Fibroblast of the aortic adventitia (primary cell): ENCODE measurements around the gene ATXN7L3. TPM values are rescaled to one million over a fixed set of nuclear protein-coding genes. Genes with fewer than 3 reads are reported as not detected.
"Not testable (repeated sequence)": the region's sequence is repeated elsewhere in the genome, so short reads cannot be mapped to it uniquely, and the experiment has no call there.

Experiments
- DNase-seq: peaks from one replicate; pipeline ENCODE4 v3.0.0-alpha.2; 2010; ENCODE audit warnings: low read depth
- H3K4me3 ChIP-seq: 2 replicates; pipeline ENCODE4 v1.5.1; 2011; ENCODE audit warnings: low read depth, mild to moderate bottlenecking, control low read depth, low read length, moderate library complexity
- CTCF ChIP-seq: IDR thresholded peaks from 2 replicates; pipeline ENCODE4 v1.5.1; 2011; ENCODE audit warnings: mild to moderate bottlenecking, low read length, control low read depth, inconsistent platforms; ENCODE audit not compliant: insufficient read depth
- small RNA-seq: library from RNA; depleted of rRNA; stranded (forward); fragments of <200 nt; gene quantifications from one replicate; pipeline ENCODE3, GENCODE V24; 2012
- total RNA-seq: library from RNA; depleted of rRNA; stranded (reverse); fragments of >200 nt; gene quantifications from 2 replicates; pipeline ENCODE4 v1.2.3, GENCODE V29; 2012; ENCODE audit warnings: low replicate concordance

ATXN7L3 gene
- total RNA-seq, 1 donor = 36.6 TPM

- DNase-seq = no peak
- no peak for TF ChIP-seq CTCF
- H3K4me3 ChIP-seq = no peak overlapping the region
These were observed 53.0 kb downstream of the ATXN7L3 start for GRCh38 chr17:44146375-44147346.

GRCh38 chr17:44144966-44145739 is 54.5 kb downstream of the ATXN7L3 start:
- no peak overlapping the region for H3K4me3 ChIP-seq
- no peak for TF ChIP-seq CTCF
- DNase-seq = peak; percentile 61

- not testable (repeated sequence) for DNase-seq, H3K4me3 ChIP-seq
These were observed 55.8 kb downstream of the ATXN7L3 start for GRCh38 chr17:44143921-44144320.

Small RNAs within 50 kb of the gene (small RNA-seq; reads per million reads assigned to genes)
- not detected for gene MIR6782

Other genes with a start within 250 kb of the ATXN7L3 start
- not detected in 2 replicates for gene PYY, start 245.9 kb downstream of the ATXN7L3 start, total RNA-seq
- 0.16 and 2.5 TPM in 2 replicates for gene NAGS, start 195.3 kb downstream of the ATXN7L3 start, total RNA-seq
- 28.5 and 41.9 TPM in 2 replicates for gene TMEM101, start 184.9 kb downstream of the ATXN7L3 start, total RNA-seq
- gene LSM12, start 133.2 kb downstream of the ATXN7L3 start, total RNA-seq = 13.2 and 77.5 TPM in 2 replicates
- 9.5 and 38.9 TPM in 2 replicates for gene G6PC3, start 129.1 kb downstream of the ATXN7L3 start, total RNA-seq
- 29.4 and 53.1 TPM in 2 replicates for gene HDAC5, start 76.2 kb downstream of the ATXN7L3 start, total RNA-seq
- gene HROB, start 58.0 kb downstream of the ATXN7L3 start, total RNA-seq = 0.25 and 6.1 TPM in 2 replicates
- gene ASB16, start 29.2 kb downstream of the ATXN7L3 start, total RNA-seq = 0.27 TPM in 1 of 2 replicates, not detected in the other
- 23.0 and 29.4 TPM in 2 replicates for gene TMUB2, start 12.9 kb downstream of the ATXN7L3 start, total RNA-seq
- 64.2 and 195 TPM in 2 replicates for gene UBTF, start 19.8 kb upstream of the ATXN7L3 start, total RNA-seq
- not detected in 2 replicates for gene SLC4A1, start 68.3 kb upstream of the ATXN7L3 start, total RNA-seq
- gene RUNDC3A, start 108.7 kb upstream of the ATXN7L3 start, total RNA-seq = not detected in 2 replicates
- 61.5 and 62.7 TPM in 2 replicates for gene SLC25A39, start 124.9 kb upstream of the ATXN7L3 start, total RNA-seq
- 241 and 592 TPM in 2 replicates for gene GRN, start 145.4 kb upstream of the ATXN7L3 start, total RNA-seq
- gene FAM171A2, start 164.0 kb upstream of the ATXN7L3 start, total RNA-seq = 3.1 and 18.5 TPM in 2 replicates
- gene ITGA2B, start 189.8 kb upstream of the ATXN7L3 start, total RNA-seq = 0.36 TPM in 1 of 2 replicates, not detected in the other